CD4-positive, alpha-beta T cell (primary cell): ENCODE measurements around the gene LMO2. TPM values are rescaled to one million over a fixed set of nuclear protein-coding genes. Genes with fewer than 3 reads are reported as not detected.

Experiments used
- ATAC-seq: fragments of 200-7000 bp; cut with Tn5 transposase; one replicate; pipeline ENCODE4 v1.10.0; 2022; ENCODE audit warnings: mild to moderate bottlenecking; ENCODE audit not compliant: poor library complexity
- CTCF ChIA-PET: fragments of 350-600 bp; sonication (Branson Sonifier 250); formaldehyde crosslinking; loops from one replicate; lab custom pipeline; 2021; ENCODE audit warnings: antibody characterized with exemption, inconsistent platforms; lab: Charles Lee
- POLR2A ChIA-PET: fragments of 350-600 bp; sonication (Branson Sonifier 250); formaldehyde crosslinking; loops from one replicate; lab custom pipeline; 2021; ENCODE audit warnings: antibody characterized with exemption, inconsistent platforms; lab: Charles Lee
- DNase-seq, 14 experiments: peaks; one replicate each; pipeline ENCODE4 v3.0.0-alpha.2; 2013 to 2020; ENCODE audit warnings: mixed read lengths in 2 of 14
- H3K27ac ChIP-seq, 2 donors: one replicate each; pipeline versions ENCODE4 v1.5.1 to v1.7.0; 2013; ENCODE audit warnings: low read length in 2 of 2, low read depth in 1 of 2, mild to moderate bottlenecking in 1 of 2
- H3K27me3 ChIP-seq, 2 experiments: 1 replicate in 1 of 2; 2 replicates in 1 of 2; pipeline versions ENCODE4 v1.6.1 to v1.7.0; 2013; ENCODE audit warnings: low read length in 2 of 2, control low read depth in 1 of 2, mild to moderate bottlenecking in 1 of 2, moderate library complexity in 1 of 2; ENCODE audit not compliant: insufficient read depth in 2 of 2, control insufficient read depth in 1 of 2
- H3K36me3 ChIP-seq: one replicate; pipeline ENCODE4 v1.6.1; 2013; ENCODE audit warnings: low read length, control low read depth; ENCODE audit not compliant: insufficient read depth
- H3K4me1 ChIP-seq: one replicate; pipeline ENCODE4 v1.6.1; 2013; ENCODE audit warnings: low read length, control low read depth; ENCODE audit not compliant: insufficient read depth
- H3K4me3 ChIP-seq: one replicate; pipeline ENCODE4 v1.5.1; 2013; ENCODE audit warnings: mild to moderate bottlenecking, low read length, moderate library complexity
- H3K9me3 ChIP-seq, 2 experiments: 1 replicate in 1 of 2; 2 replicates in 1 of 2; pipeline versions ENCODE4 v1.6.1 to v1.7.0; 2013; ENCODE audit warnings: low read length in 2 of 2, mild to moderate bottlenecking in 2 of 2, control low read depth in 1 of 2, moderate library complexity in 1 of 2; ENCODE audit not compliant: control insufficient read depth in 1 of 2, insufficient read depth in 1 of 2
- H3K27ac Mint-ChIP-seq: one replicate; pipeline ENCODE4 v1.8.0; 2020; ENCODE audit warnings: mixed read lengths
- H3K27me3 Mint-ChIP-seq: one replicate; pipeline ENCODE4 v1.8.0; 2021; ENCODE audit warnings: mixed read lengths
- H3K36me3 Mint-ChIP-seq: one replicate; pipeline ENCODE4 v1.8.0; 2021; ENCODE audit warnings: low read depth, mixed read lengths
- H3K4me1 Mint-ChIP-seq: one replicate; pipeline ENCODE4 v1.8.0; 2021; ENCODE audit warnings: low read depth, mixed read lengths
- H3K4me3 Mint-ChIP-seq: one replicate; pipeline ENCODE4 v1.8.0; 2020; ENCODE audit warnings: mild to moderate bottlenecking, mixed read lengths
- H3K9me3 Mint-ChIP-seq: one replicate; pipeline ENCODE4 v1.8.0; 2020; ENCODE audit warnings: mixed read lengths
- intact Hi-C, 2 experiments: fragments of 100-400 bp; cut with DNase I in 1 of 2; cut with micrococcal nuclease in 1 of 2; formaldehyde crosslinking; loops; one replicate each; pipeline versions ENCODE4 v1.15.1 to v1.9.0; 2023 to 2025; cut with DNase I, micrococcal nuclease
- total RNA-seq, 174 experiments: library from RNA in 2 of 174; stranded (reverse) in 2 of 174; gene quantifications; one replicate each; pipeline ENCODE4 v1.2.3 and lab custom pipeline; 2021 to 2026
- TF ChIP-seq, protein P1 (sequence below): fragments of 200-600 bp; IDR thresholded peaks from one replicate; pipeline ENCODE4 v1.8.0; 2022; ENCODE audit warnings: antibody characterized with exemption, mild to moderate bottlenecking

The LMO2 gene
- total RNA-seq, 2 experiments from 2014 or later = 0.61 to 0.80 TPM

DNA sequence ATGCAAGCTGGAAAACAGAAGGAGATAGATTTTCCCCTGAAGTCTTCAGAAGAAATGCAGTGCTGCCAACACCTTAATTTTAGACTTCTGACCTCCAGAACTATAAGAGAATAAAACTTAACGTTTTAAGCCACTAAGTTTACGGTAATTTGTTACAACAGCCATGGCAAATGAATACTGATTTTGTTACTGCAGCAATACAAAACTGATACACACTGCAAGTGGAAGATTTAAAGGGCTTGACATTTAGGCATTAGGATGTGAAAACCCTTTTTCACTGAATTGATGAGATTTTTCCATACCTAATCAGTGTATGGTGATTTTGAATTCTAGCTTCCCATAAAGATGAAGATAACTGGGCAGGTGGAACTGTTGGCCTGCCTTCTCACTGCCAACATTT, 22.1 kb upstream of the LMO2 start:
- no peak overlapping the region for H3K4me3 Mint-ChIP-seq
- H3K36me3 Mint-ChIP-seq = no peaks in the 10 kb centered on the region
- TF ChIP-seq, protein P1, sequence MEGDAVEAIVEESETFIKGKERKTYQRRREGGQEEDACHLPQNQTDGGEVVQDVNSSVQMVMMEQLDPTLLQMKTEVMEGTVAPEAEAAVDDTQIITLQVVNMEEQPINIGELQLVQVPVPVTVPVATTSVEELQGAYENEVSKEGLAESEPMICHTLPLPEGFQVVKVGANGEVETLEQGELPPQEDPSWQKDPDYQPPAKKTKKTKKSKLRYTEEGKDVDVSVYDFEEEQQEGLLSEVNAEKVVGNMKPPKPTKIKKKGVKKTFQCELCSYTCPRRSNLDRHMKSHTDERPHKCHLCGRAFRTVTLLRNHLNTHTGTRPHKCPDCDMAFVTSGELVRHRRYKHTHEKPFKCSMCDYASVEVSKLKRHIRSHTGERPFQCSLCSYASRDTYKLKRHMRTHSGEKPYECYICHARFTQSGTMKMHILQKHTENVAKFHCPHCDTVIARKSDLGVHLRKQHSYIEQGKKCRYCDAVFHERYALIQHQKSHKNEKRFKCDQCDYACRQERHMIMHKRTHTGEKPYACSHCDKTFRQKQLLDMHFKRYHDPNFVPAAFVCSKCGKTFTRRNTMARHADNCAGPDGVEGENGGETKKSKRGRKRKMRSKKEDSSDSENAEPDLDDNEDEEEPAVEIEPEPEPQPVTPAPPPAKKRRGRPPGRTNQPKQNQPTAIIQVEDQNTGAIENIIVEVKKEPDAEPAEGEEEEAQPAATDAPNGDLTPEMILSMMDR = no peak
- intact Hi-C loops = no loop called here
- no peak overlapping the region for H3K27ac Mint-ChIP-seq
- ChIA-PET CTCF (no interaction called here), POLR2A (no interaction called here)
- H3K9me3 Mint-ChIP-seq = no peaks in the 10 kb centered on the region
- peaks cover 53% of the 10 kb centered on the region for H3K27me3 Mint-ChIP-seq
- Histone ChIP-seq H3K36me3 (no peaks in the 10 kb centered on the region), H3K4me1 (no peaks in the 10 kb centered on the region), H3K27me3 (peaks cover 6 to 11% of the 10 kb centered on the region in 2 experiments), H3K9me3 (peaks cover 0 to 5% of the 10 kb centered on the region in 2 experiments), H3K4me3 (no peak overlapping the region), H3K27ac (no peak overlapping the region)
- DNase-seq (no peak), ATAC-seq (no peak)
- H3K4me1 Mint-ChIP-seq = no peaks in the 10 kb centered on the region

DNA sequence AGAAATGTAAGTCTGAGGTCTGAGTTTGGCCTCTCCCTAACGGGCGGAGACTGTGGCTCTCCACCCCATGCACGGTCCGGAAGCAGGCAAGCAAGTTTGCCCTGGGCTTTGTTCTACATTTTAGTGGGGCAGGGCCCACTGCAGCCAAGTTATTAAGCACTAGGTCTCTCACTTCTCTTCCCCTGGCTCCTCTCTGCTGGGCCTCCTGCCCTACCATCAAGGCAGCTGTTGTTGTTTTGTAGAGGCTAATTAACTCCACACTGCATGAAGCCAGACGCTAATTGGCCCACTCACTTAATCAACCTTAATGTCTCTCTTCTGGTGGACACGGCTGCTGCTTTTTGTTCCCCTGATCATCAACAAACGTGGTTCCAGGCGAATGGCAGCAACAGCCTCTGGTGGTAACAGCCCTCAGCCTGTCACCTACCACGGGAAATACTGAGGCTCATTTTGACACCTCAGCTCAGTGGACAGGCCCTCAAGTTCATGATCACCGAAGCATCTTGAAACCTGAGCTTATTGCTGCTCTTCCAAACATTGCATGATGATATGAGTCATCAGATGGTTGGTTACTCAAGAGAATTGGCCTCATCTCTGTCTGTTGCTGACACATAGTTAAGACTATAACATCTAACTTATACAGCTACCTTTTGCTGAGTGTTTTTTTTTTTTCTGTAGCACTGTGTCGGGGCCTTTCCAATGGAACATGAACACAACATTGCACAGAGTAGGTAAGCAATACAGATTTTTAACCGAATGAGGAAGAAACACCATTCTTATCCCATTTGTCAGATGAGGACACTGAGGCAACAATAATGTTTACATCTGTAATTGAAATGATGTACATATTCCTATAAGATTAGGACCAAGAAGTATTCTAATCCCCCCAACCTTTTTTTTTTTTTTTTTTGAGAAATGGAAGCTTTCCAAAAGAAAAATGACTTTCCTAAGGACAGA, 20.8 kb upstream of the LMO2 start:
- Mint-ChIP-seq H3K4me1 (peaks cover 2% of the 10 kb centered on the region), H3K4me3 (no peak overlapping the region), H3K9me3 (no peaks in the 10 kb centered on the region), H3K27ac (no peak overlapping the region), H3K27me3 (peaks cover 56% of the 10 kb centered on the region), H3K36me3 (no peaks in the 10 kb centered on the region)
- intact Hi-C loops = no loop called here
- Histone ChIP-seq H3K4me1 (no peaks in the 10 kb centered on the region), H3K27me3 (peaks cover 6 to 11% of the 10 kb centered on the region in 2 experiments), H3K4me3 (no peak overlapping the region), H3K36me3 (no peaks in the 10 kb centered on the region), H3K27ac (no peak overlapping the region), H3K9me3 (peaks cover 0 to 5% of the 10 kb centered on the region in 2 experiments)
- CTCF ChIA-PET = no interaction called here
- POLR2A ChIA-PET = no interaction called here
- ATAC-seq = no peak
- peak in 3 of 14 experiments; percentile 13 to 64 (median 51) for DNase-seq
- TF ChIP-seq, protein P1 = no peak

DNA sequence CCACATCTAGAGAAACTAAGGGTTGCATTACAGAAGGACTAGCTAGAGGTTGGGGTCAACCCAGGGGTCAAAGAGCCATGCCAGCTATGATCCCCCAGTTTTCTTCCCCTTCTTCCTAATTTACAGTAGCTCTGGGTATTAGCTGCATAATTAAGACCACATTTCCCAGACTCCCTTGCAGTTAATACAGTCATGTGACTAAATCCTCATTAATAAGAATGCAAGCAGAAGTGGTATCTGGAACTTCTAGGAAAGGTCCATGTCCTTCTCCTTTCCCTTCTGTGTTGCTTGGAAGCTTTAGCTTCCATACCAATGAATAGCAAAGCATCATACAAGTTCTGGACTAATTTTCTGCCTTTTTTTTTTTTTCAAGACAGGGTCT, 19.1 kb upstream of the LMO2 start:
- Mint-ChIP-seq H3K4me1 (peaks cover 12% of the 10 kb centered on the region), H3K9me3 (no peaks in the 10 kb centered on the region), H3K36me3 (no peaks in the 10 kb centered on the region), H3K27ac (no peak overlapping the region), H3K27me3 (peaks cover 55% of the 10 kb centered on the region), H3K4me3 (no peak overlapping the region)
- no peak for ATAC-seq
- intact Hi-C loops = no loop called here
- no peak for DNase-seq
- H3K27ac ChIP-seq = no peak overlapping the region
- peaks cover 0 to 5% of the 10 kb centered on the region in 2 experiments for H3K9me3 ChIP-seq
- peaks cover 10 to 13% of the 10 kb centered on the region in 2 experiments for H3K27me3 ChIP-seq
- TF ChIP-seq, protein P1 = no peak
- H3K4me1 ChIP-seq = no peaks in the 10 kb centered on the region
- no peak overlapping the region for H3K4me3 ChIP-seq
- POLR2A ChIA-PET = no interaction called here
- no peaks in the 10 kb centered on the region for H3K36me3 ChIP-seq
- CTCF ChIA-PET = no interaction called here
